Endothelial cell of hepatic sinusoid (primary cell): ENCODE measurements around the gene SPAAR.
"Not testable (repeated sequence)": the region's sequence is repeated elsewhere in the genome, so short reads cannot be mapped to it uniquely, and the experiment has no call there.

Experiments used
- in situ Hi-C: cut with HindIII; loops from 2 replicates; pipeline ENCODE4 v1.10.0; 2017; ENCODE audit warnings: low sequenced_read_pairs

The SPAAR gene

GRCh38 chr9:35919212-35920008 is 10.1 kb downstream of the SPAAR start:
- in situ Hi-C loops: no loop called here

- in situ Hi-C loops: no loop called here
Measured at GRCh38 chr9:35920051-35920620, 10.8 kb downstream of the SPAAR start.

DNA sequence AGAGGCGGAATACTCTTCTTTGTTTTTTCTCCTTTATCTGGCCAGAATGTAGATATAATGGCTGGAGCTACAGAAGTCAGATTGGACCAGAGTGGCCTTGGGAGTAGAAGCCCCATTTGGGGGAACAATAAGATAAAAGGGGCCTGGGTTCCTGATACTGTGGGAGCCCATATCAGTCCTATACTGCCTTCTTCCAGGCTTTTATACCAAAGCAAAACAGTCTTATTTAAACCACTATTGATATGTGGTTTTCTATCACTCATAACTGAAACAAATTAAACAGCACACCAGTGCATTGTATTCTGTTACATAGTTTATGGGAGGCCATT is 14.3 kb downstream of the SPAAR start:
- in situ Hi-C loops: no loop called here

DNA sequence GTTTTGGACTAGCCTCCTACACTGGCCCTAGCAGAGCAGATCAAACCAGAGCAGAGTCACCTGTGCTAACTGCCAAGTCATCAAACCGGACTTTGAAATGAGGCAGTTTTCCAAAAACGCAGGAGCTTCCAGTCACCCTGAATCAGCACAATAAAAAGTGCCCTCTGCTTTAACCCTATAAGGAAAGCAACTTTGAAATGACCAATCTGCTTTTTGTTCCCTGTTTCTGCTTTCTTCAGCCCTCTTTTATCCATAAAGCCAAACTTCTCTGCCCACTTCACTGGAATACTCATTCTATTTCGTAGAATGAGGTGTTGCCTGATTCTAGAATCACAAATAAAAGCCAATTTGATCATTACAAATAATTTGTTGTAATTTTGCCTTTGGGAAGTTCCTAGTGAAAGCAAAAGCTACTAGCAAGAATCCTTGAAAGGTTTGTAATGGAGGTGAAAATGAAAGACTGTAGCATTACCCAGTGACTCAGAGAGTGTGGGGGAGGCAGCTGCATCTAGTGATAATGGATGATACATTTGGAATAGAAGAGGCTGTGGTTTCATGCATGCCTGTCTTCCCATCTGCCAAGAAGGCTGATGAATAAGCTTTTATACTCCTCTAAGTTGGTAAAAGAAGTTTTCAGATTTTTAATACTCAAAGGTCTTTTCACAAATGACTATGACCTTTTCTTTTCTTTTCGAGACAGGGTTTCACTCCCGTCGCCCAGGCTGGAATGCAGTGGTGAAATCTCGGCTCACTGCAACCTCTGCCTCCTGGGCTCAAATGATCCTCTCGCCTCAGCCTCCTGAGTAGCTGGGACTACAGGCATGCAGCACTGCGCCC is 14.9 kb downstream of the SPAAR start:
- in situ Hi-C loops: no loop called here

DNA sequence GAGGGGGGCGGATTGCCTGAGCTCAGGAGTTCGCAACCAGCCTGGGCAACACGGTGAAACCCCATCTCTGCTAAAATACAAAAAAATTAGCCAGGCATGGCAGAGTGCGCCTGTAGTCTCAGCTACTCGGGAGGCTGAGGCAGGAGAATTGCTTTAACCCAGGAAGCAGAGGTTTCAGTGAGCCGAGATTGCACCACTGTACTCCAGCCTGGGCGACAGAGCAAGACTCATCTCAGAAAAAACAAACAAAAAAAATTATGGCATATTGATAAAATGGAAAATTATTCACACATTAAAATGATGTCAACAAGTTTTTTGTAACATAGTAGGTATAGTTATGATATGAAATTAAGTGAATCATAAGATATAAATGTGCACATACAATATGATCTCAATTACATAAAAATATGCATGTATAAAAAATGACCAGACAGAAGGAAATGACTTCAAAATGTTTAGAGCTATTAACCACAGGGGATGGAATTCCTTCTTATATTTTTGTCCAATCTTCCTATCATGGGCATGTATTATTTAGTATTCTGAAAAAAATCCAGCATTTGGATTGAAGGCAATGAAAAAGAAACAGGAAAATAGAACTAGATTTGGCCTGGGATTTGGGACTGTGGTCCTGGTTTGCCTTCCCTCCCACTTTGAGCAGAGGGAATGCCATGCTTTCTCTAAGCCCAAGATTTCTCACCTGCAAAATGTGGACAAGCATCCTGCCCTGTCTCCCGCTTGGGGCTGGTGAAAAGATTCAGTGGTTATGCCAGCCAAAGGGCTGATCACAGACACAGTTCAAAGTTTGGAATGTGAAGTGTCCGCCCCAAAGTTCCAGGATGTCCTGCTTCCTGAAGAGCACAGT is 19.5 kb downstream of the SPAAR start:
- in situ Hi-C loops: no loop called here

DNA sequence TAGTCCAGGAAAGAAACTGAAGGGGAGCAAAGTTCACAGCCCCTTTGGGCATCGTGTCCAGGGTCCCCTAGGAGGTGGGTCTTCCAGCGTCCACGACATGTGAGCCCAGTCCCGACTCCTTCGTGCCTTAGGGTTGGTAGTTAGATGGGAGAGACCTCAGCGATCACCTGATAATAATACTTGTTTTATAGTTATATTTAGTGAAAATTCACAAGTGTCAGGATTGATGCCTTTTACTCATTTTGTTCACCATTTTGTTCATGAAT is 20.1 kb downstream of the SPAAR start:
- in situ Hi-C loops: no loop called here

GRCh38 chr9:35930521-35930920 is 21.2 kb downstream of the SPAAR start:
- in situ Hi-C loops: no loop called here

DNA sequence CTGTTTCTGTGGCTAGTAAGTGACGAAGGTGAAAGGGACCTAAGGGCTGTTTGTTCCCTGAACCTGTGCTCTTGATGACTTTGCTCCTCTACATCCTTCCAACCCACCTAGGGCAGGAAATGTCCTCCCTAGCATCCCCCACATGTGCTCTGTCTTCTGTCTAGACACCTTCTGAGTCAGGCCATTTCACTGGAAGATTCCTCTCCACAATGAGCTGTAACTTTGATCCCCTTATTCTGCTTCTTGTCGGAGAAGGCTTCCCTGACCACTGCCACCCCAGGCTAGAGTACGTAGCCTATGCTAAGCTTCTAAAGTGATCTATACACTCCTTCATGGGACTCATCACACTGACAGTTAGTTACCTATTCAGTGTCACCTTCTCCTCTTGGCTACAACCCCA is 21.7 kb downstream of the SPAAR start:
- in situ Hi-C loops: no loop called here

DNA sequence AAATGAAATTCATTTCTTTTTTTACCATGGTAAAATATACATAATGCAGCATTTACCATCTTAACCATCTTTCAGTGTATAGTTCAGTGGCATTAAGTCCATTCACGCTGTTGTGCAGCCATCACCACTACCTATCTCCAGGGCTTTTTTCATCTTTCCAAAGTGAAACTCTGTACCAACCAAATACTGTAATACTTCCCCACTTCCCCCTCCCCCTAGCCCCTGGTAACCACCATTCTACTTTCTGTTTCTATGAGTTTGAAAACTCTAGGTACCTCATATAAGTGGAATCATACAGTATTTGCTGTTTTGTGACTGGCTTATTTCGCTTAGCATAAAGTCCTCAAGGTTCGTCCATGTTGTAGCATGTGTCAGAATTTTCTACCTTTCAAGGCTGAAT is 23.4 kb downstream of the SPAAR start:
- in situ Hi-C loops: no loop called here

DNA sequence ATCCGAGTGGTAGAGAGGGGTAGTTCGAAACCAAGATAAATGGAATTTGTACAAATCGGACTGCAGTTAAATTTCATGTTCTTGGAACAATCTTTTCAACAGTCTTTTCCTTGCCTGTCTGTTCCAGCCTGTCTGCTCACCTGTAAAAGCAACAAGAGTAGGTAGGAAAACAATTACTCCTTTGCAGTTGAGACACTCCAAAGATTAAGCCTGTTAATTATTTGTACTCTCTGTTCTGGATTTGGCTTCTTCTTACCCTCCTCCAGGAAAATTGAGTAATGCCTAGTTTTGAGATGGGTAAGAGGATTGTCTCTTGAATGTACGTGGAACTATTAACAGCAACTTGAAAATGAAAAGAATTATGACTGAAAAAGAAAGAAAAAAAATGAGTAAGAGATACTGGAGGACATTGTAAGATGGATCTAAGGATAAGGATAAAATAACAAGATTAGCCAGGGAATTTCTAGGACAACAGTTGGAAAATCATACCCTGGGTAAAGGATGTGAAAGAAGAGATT is 24.3 kb downstream of the SPAAR start:
- in situ Hi-C loops: no loop called here

DNA sequence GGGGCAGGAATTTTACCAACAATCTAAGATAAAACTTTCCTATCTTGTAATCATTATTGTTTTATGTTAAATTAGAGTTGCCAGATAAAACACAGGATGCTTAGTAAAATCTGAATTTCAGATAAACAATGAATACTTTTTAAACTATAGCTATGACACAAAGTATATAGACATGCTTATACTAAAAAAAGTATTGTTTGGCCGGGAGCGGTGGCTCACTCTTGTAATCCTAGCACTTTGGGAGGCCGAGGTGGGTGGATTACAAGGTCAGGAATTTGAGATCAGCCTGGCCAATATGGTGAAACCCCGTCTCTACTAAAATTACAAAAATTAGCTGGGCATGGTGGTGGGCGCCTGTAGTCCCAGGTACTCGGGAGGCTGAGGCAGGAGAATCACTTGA is 24.8 kb downstream of the SPAAR start:
- in situ Hi-C loops: not testable (repeated sequence)

DNA sequence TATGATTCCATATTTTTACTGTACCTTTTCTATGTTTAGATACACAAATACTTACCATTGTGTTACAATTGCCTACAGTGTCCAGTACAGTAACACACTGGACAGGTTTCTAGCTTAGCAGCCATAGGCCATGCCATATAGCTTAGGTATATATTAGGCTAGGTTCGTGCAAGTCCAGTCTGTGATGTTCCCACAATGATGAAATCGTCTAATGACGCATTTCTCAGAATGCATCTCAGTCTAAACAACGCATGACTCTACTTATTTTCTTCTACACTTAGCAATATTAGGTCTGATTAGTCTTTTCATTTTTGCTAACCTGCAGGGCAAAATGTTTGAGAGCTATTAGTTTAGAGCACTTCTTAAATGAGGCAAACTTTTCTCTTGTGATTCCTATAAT is 26.0 kb downstream of the SPAAR start:
- in situ Hi-C loops: no loop called here

DNA sequence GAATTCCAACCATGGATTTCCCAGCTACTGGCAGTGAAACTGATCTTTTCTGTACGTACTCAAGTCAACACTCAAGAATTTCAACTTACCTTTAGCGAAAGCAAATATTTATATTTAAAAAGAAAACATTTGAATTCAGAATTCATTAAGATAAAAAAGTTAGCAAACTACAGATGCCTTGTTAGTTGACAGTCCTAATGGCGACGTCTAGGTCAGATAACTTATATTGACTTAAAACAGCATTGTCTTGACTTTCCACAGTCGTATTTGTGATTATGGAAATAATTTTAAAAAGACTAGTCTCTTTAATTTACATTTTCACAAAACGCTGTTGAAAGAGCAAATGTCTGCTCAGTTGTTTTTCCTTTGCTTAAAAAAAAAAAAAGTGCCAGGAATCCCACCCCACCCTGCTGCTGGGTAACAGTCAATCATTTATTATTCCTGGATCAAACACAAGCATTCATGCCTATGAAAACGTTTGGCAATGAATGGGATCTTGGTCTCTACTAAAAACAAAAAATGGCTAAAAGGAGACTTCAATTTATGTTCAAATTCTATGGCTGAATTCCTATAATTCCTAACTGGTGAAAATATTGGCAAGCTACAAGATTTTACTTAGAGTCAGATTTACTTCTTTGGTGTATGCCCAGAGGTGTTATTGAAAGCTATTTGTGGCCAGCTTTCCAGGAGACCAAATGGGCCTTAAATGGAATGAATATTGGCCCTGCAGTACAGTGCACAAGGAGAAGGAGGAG is 26.6 kb downstream of the SPAAR start:
- in situ Hi-C loops: no loop called here

GRCh38 chr9:35937227-35937626 is 27.9 kb downstream of the SPAAR start:
- in situ Hi-C loops: no loop called here

DNA sequence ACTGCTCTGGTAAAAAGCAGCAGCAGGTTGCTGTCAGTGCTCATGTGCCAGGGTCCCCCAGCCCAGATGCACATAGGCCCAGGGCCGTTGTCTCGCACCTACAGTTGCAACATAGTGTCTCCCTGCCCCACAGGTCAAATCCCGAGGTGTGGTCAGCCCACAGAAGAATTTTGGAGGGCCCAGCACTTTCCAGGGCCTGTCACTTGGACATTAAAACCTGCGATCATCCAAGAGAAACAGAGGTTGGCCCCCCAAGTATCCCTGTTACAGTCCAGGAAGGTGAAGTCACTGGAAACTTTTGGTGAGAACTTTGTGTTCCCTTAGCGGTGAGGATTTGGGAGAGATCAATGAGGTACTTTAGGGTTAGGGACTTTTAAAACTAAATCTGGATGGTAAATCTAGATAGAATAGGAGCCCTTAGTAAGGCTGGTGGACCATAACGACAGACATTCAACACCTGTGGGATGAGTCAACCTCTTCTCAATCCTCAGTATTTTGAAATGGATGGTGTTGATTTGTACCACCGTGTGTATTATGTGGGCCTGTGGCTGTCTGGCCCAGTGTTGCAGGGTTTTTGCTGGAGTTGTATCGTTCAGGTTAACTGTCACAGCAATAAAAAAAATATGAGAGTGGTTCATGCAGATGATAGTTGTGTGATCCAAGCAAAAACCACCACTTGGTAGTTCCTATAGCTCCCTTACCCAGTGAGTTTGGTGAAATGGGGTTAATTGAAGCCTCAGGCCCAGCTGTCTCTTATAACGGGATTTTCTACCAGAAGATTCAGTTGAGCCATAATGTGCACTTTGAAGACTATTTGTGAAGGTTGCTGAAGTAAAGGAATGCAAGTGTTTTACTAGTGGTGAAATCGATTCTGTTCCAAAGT is 29.4 kb downstream of the SPAAR start:
- in situ Hi-C loops: no loop called here

DNA sequence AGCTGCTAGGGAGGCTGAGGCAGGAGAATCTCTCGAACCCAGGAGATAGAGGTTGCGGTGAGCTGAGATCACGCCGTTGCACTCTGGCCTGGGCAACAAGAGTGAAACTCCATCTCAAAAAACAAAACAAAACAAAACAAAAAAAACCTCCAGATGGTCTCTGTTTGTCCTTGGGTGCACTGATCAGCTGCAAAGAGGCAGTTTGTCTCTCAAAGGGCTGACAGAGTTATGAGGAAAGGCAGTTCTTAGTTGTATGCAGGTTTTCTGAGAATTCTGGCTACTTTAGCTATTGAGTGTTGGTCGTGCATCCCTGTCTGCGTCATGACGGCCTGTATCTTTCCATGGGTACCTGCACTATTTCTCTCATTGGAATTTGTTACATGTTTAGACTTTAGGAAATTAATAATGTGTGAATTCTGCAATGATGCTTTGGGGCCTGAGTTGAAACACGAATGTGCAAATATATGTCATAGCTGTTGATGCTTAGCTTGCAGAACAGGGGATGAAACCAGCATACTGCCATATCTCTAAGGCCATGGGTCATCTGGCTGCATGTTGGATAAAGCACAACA is 30.5 kb downstream of the SPAAR start:
- in situ Hi-C loops: no loop called here

DNA sequence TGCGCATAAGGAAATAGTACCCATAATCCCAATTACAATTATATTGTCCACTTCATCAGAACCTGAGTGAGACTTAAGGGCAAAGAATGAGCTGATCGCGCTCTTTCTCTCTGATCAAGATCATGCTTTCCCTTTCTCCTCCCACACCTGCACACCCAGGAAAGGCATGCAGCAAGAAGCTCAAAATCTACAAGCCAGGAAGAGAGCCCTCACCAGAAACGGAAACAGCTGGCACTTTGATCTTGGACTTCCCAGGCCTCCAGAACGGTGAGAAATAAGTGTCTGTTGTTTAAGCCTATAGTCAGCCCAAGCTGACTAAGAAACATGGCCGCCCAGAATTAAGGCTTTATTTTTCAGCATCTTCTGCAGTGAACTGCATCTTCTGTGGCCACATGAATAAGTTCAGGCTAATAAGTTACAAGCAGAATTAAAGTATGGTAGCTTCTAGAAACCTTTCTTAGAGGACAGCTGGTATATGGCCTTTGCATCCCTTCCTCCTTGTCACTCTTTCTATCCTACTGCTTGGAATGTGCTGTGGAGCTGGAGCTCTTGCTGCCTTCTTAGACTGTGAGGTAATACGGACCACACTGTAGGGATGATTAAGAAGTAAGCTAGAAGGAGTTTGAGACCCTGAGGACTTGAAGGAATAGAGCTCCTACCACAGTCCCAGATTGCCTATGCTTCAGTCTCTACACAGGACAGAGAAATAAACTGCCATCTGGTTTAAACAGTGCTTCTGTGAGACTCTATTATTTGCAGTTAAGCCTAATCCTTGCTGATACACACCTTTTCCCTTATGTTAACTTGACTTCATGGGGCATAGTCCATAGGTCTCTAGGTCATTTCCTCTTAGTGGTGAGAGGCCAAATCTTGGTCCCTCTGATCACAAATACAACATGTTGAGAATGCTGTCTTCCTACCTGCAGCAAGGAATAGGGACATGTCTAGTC is 31.4 kb downstream of the SPAAR start:
- in situ Hi-C loops: no loop called here

DNA sequence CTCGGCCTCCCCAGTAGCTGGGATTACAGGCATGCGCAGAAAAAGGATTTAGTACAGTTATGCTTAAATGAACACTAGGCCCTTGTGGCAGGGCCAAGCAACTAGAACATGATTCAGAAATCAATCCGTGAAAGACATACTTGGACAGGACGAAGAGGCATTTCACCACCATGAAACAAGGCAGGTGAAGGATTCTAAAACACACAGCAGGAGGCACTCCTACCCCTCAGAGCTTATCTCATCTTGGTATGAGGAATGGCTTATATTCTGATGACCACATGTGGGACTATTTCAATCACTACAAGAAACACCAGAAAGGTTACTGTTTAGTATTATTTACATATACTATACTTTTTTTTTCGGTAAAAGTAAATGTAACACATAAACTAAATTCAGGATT is 33.0 kb downstream of the SPAAR start:
- in situ Hi-C loops: no loop called here
